Measurements from ENCODE around the gene PMF1. TPM values are rescaled to one million over a fixed set of nuclear protein-coding genes. Genes with fewer than 3 reads are reported as not detected.

The PMF1 gene
- total and polyA plus RNA-seq, 4 donors = 32.6 to 70.6 (median 59.8) TPM

DNA sequence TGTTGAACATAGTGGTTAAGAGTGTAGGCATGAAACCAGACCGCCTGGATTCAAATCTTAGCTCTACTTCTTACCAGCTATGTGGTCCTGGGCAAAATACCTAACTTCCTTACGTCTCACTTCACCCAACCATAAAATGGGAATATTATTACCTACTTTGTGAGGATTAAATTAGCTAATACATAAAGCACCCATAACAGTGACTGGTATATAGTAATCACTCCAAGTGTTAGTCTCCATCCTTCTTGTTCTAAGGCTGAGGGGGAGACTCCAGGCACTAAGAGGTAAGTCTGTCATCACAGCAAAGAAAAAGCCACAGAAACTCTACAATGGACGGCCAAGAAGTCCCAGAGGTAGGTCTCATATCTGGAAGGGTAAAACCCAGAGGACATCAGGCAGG is 67.0 kb downstream of the PMF1 start:
- Histone ChIP-seq H3K27ac (ENCODE audit: low read depth, low read length) (no peak overlapping the region), H3K9me3 (ENCODE audit: control insufficient read depth, insufficient read depth, low read length) (no peaks in the 10 kb centered on the region), H3K4me3 (ENCODE audit: low read depth, low read length) (no peak overlapping the region), H3K4me1 (ENCODE audit: control insufficient read depth, insufficient read depth, low read length) (peaks cover 14% of the 10 kb centered on the region), H3K27me3 (ENCODE audit: control insufficient read depth, insufficient read depth, low read length) (no peaks in the 10 kb centered on the region), H3K36me3 (ENCODE audit: control insufficient read depth, insufficient read depth, low read length) (peaks cover 36% of the 10 kb centered on the region)
- DNase-seq (ENCODE audit: low read depth in 4 of 6, low spot score in 6 of 6) = no peak
- 100% methylated on average over 1 of the region's 3 CpGs for WGBS (ENCODE audit: insufficient coverage)

GRCh38 chr1:156281281-156281680 is 68.5 kb downstream of the PMF1 start:
- no peak overlapping the region for H3K27ac ChIP-seq (ENCODE audit: low read depth, low read length)
- H3K9me3 ChIP-seq (ENCODE audit: control insufficient read depth, insufficient read depth, low read length) = no peaks in the 10 kb centered on the region
- H3K4me1 ChIP-seq (ENCODE audit: control insufficient read depth, insufficient read depth, low read length) = peaks cover 14% of the 10 kb centered on the region
- H3K27me3 ChIP-seq (ENCODE audit: control insufficient read depth, insufficient read depth, low read length) = no peaks in the 10 kb centered on the region
- DNase-seq (ENCODE audit: low read depth in 4 of 6, low spot score in 6 of 6) = no peak
- peaks cover 35% of the 10 kb centered on the region for H3K36me3 ChIP-seq (ENCODE audit: control insufficient read depth, insufficient read depth, low read length)
- WGBS (ENCODE audit: insufficient coverage) = 35% methylated on average over 7 of the region's 8 CpGs
- H3K4me3 ChIP-seq (ENCODE audit: low read depth, low read length) = peak overlapping the region; percentile 90

- 3% methylated on average over 18 of the region's 22 CpGs for WGBS (ENCODE audit: insufficient coverage)
- no peak for DNase-seq (ENCODE audit: low read depth in 4 of 6, low spot score in 6 of 6)
- Histone ChIP-seq H3K27me3 (ENCODE audit: control insufficient read depth, insufficient read depth, low read length) (no peaks in the 10 kb centered on the region), H3K4me3 (ENCODE audit: low read depth, low read length) (peak overlapping the region; percentile 90), H3K4me1 (ENCODE audit: control insufficient read depth, insufficient read depth, low read length) (peaks cover 14% of the 10 kb centered on the region), H3K27ac (ENCODE audit: low read depth, low read length) (no peak overlapping the region), H3K36me3 (ENCODE audit: control insufficient read depth, insufficient read depth, low read length) (peaks cover 31% of the 10 kb centered on the region), H3K9me3 (ENCODE audit: control insufficient read depth, insufficient read depth, low read length) (no peaks in the 10 kb centered on the region)
Observed at GRCh38 chr1:156281693-156282478, 69.1 kb downstream of the PMF1 start.

DNA sequence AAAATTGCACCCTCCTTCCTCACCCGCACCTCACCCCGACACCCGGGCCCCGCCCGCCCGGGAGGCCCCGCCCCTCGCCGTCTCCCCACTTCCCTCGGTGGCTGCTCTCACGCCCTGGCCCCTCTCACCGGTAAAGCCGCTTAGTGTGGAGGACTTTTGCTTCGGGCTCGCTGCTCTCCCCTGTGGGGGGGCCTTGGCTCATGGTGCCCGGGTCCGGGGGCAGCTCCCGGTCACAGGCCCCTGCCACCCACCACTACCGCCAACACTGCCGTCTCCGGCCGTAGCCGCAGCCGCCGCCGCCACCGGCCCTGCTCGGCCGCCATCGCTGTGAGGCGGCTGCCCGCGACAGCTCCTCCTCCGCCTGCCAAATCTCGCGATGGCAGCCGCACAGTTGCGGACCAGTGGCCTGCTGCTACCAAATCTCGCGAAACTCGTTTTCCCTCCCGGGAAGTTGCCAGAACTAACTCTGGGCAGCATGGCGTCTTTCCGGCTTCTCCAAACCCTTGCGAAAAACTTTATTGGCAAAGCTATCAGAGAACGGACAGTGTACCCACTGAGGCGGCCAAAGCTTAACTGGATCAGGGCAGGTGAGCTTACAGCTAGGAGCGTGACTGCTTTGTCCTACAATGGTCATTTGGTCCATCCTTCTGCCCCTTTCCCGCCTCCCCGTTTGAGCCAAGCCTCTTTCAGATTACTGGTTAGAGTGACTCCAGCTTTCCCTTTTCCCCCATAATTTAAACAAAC is 69.8 kb downstream of the PMF1 start, which contains the start of gene SMG5:
Gene SMG5 (minus strand): TSS at position 347 of the 744 bp plus-strand sequence. CDS start 145 bp downstream, at position 202.
- Histone ChIP-seq H3K27ac (ENCODE audit: low read depth, low read length) (peak within 1 kb of the TSS; percentile 85), H3K4me1 (ENCODE audit: control insufficient read depth, insufficient read depth, low read length) (peaks cover 14% of the 10 kb centered on the region), H3K27me3 (ENCODE audit: control insufficient read depth, insufficient read depth, low read length) (no peaks in the 10 kb centered on the region), H3K4me3 (ENCODE audit: low read depth, low read length) (peak within 1 kb of the TSS; percentile 90), H3K36me3 (ENCODE audit: control insufficient read depth, insufficient read depth, low read length) (peaks cover 23% of the 10 kb centered on the region), H3K9me3 (ENCODE audit: control insufficient read depth, insufficient read depth, low read length) (no peaks in the 10 kb centered on the region)
- under 1% methylated on average over 40 of the region's 50 CpGs for WGBS (ENCODE audit: insufficient coverage)
- peak; percentile 95 to 100 (median 98) for DNase-seq (ENCODE audit: low read depth in 4 of 6, low spot score in 6 of 6)

- peaks cover 14% of the 10 kb centered on the region for H3K4me1 ChIP-seq (ENCODE audit: control insufficient read depth, insufficient read depth, low read length)
- H3K9me3 ChIP-seq (ENCODE audit: control insufficient read depth, insufficient read depth, low read length) = no peaks in the 10 kb centered on the region
- peak overlapping the region; percentile 85 for H3K27ac ChIP-seq (ENCODE audit: low read depth, low read length)
- no peak for DNase-seq (ENCODE audit: low read depth in 4 of 6, low spot score in 6 of 6)
- no CpG with 5 or more reads among the region's 1 CpG for WGBS (ENCODE audit: insufficient coverage)
- H3K4me3 ChIP-seq (ENCODE audit: low read depth, low read length) = peak overlapping the region; percentile 90
- no peaks in the 10 kb centered on the region for H3K27me3 ChIP-seq (ENCODE audit: control insufficient read depth, insufficient read depth, low read length)
- peaks cover 15% of the 10 kb centered on the region for H3K36me3 ChIP-seq (ENCODE audit: control insufficient read depth, insufficient read depth, low read length)
Observed at GRCh38 chr1:156283521-156283920, 70.7 kb downstream of the PMF1 start.

DNA sequence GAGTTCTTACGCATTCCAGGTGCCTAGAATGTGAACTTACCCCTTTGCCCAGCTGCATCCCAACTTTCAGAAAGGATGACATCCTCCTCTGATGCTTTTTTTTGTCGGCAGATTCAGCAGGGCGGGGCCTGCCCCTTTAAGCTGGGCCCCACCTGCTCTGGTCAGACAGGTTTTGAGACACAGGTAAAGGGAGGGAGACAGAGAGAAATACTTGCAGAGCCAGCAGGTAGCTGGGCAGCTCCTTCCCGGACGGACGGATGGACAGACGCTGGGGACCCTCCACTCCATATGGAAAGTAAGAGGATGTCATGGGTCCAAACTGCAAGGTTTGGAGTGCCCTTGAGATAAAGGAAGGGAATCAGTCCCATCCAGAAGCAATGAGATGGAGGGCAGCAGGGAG is 71.3 kb downstream of the PMF1 start, which contains the start of gene TMEM79:
Gene TMEM79 (plus strand): TSS at position 214 of the 400 bp plus-strand sequence. CDS start 902 bp downstream, outside the sequence.
- WGBS (ENCODE audit: insufficient coverage) = 86% methylated on average over 7 of the region's 7 CpGs
- peaks cover 14% of the 10 kb centered on the region for H3K36me3 ChIP-seq (ENCODE audit: control insufficient read depth, insufficient read depth, low read length)
- peak within 1 kb of the TSS; percentile 90 for H3K4me3 ChIP-seq (ENCODE audit: low read depth, low read length)
- H3K27ac ChIP-seq (ENCODE audit: low read depth, low read length) = peak within 1 kb of the TSS; percentile 85
- H3K9me3 ChIP-seq (ENCODE audit: control insufficient read depth, insufficient read depth, low read length) = no peaks in the 10 kb centered on the region
- no peaks in the 10 kb centered on the region for H3K27me3 ChIP-seq (ENCODE audit: control insufficient read depth, insufficient read depth, low read length)
- DNase-seq (ENCODE audit: low read depth in 4 of 6, low spot score in 6 of 6) = no peak
- peaks cover 14% of the 10 kb centered on the region for H3K4me1 ChIP-seq (ENCODE audit: control insufficient read depth, insufficient read depth, low read length)

GRCh38 chr1:156284757-156285156 is 72.0 kb downstream of the PMF1 start:
- Histone ChIP-seq H3K36me3 (ENCODE audit: control insufficient read depth, insufficient read depth, low read length) (peaks cover 18% of the 10 kb centered on the region), H3K4me1 (ENCODE audit: control insufficient read depth, insufficient read depth, low read length) (peaks cover 14% of the 10 kb centered on the region), H3K27me3 (ENCODE audit: control insufficient read depth, insufficient read depth, low read length) (no peaks in the 10 kb centered on the region), H3K9me3 (ENCODE audit: control insufficient read depth, insufficient read depth, low read length) (no peaks in the 10 kb centered on the region), H3K4me3 (ENCODE audit: low read depth, low read length) (no peak overlapping the region), H3K27ac (ENCODE audit: low read depth, low read length) (no peak overlapping the region)
- DNase-seq (ENCODE audit: low read depth in 4 of 6, low spot score in 6 of 6) = no peak
- 89% methylated on average over 4 of the region's 4 CpGs for WGBS (ENCODE audit: insufficient coverage)

GRCh38 chr1:156285437-156285836 is 72.6 kb downstream of the PMF1 start:
- Histone ChIP-seq H3K4me1 (ENCODE audit: control insufficient read depth, insufficient read depth, low read length) (peaks cover 14% of the 10 kb centered on the region), H3K27ac (ENCODE audit: low read depth, low read length) (no peak overlapping the region), H3K4me3 (ENCODE audit: low read depth, low read length) (no peak overlapping the region), H3K27me3 (ENCODE audit: control insufficient read depth, insufficient read depth, low read length) (no peaks in the 10 kb centered on the region), H3K9me3 (ENCODE audit: control insufficient read depth, insufficient read depth, low read length) (no peaks in the 10 kb centered on the region), H3K36me3 (ENCODE audit: control insufficient read depth, insufficient read depth, low read length) (peaks cover 18% of the 10 kb centered on the region)
- WGBS (ENCODE audit: insufficient coverage) = 91% methylated on average over 21 of the region's 21 CpGs
- DNase-seq (ENCODE audit: low read depth in 4 of 6, low spot score in 6 of 6) = no peak

GRCh38 chr1:156286061-156286460 is 73.3 kb downstream of the PMF1 start:
- H3K9me3 ChIP-seq (ENCODE audit: control insufficient read depth, insufficient read depth, low read length) = no peaks in the 10 kb centered on the region
- peaks cover 18% of the 10 kb centered on the region for H3K36me3 ChIP-seq (ENCODE audit: control insufficient read depth, insufficient read depth, low read length)
- H3K4me1 ChIP-seq (ENCODE audit: control insufficient read depth, insufficient read depth, low read length) = peaks cover 16% of the 10 kb centered on the region
- 93% methylated on average over 5 of the region's 8 CpGs for WGBS (ENCODE audit: insufficient coverage)
- no peak overlapping the region for H3K4me3 ChIP-seq (ENCODE audit: low read depth, low read length)
- no peaks in the 10 kb centered on the region for H3K27me3 ChIP-seq (ENCODE audit: control insufficient read depth, insufficient read depth, low read length)
- H3K27ac ChIP-seq (ENCODE audit: low read depth, low read length) = no peak overlapping the region
- no peak for DNase-seq (ENCODE audit: low read depth in 4 of 6, low spot score in 6 of 6)
